ENCODE results near the gene DCC. TPM values are rescaled to one million over a fixed set of nuclear protein-coding genes. Genes with fewer than 3 reads are reported as not detected.

DCC gene
- total and polyA plus RNA-seq, 5 donors = 0.02 to 0.28 (median 0.17) TPM; not detected in 2

DNA sequence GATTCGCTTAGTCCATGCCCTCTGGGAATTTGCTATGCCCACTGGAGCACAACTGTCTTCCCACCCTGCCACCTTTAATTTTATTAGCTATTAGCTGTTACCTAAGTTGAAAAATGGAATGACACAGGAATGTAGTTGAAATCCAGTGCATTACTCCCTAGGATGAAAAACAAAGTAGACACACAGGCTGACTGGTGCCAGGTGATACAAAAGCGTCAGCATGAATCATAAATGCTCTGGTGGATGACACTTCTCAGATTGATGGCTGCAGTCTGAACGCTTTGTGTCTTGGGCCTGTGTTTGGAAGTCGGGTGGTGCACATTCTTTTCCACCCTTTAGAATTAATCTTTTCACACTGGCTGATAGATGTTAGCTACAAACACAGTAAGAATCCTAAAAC lies 802.0 kb downstream of the DCC start:
- intact Hi-C loops (cut with DNase I) = no loop called here
- 63% methylated on average over 4 of the region's 4 CpGs for WGBS

GRCh38 chr18:53147472-53147871 lies 807.5 kb downstream of the DCC start:
- no peaks in the 10 kb centered on the region for H3K27me3 ChIP-seq (ENCODE audit: control insufficient read depth, insufficient read depth)
- no peak overlapping the region for H3K4me3 ChIP-seq (ENCODE audit: low read length)
- H3K27ac ChIP-seq (ENCODE audit: low read length) = no peak overlapping the region
- no peak for DNase-seq
- H3K9me3 ChIP-seq (ENCODE audit: control insufficient read depth, low read length) = no peaks in the 10 kb centered on the region
- ATAC-seq = no peak
- intact Hi-C loops (cut with DNase I) = no loop called here
- no peaks in the 10 kb centered on the region for H3K4me1 ChIP-seq (ENCODE audit: control insufficient read depth, insufficient read depth, low read length)

More for the DNA sequence above, 802.0 kb downstream of the DCC start:
- no peak for ATAC-seq
- H3K4me1 ChIP-seq (ENCODE audit: control insufficient read depth, insufficient read depth, low read length) = no peaks in the 10 kb centered on the region
- H3K9me3 ChIP-seq (ENCODE audit: control insufficient read depth, low read length) = peaks cover 3% of the 10 kb centered on the region
- no peak overlapping the region for H3K27ac ChIP-seq (ENCODE audit: low read length)
- no peaks in the 10 kb centered on the region for H3K27me3 ChIP-seq (ENCODE audit: control insufficient read depth, insufficient read depth)
- DNase-seq = no peak
- H3K4me3 ChIP-seq (ENCODE audit: low read length) = no peak overlapping the region

DNA sequence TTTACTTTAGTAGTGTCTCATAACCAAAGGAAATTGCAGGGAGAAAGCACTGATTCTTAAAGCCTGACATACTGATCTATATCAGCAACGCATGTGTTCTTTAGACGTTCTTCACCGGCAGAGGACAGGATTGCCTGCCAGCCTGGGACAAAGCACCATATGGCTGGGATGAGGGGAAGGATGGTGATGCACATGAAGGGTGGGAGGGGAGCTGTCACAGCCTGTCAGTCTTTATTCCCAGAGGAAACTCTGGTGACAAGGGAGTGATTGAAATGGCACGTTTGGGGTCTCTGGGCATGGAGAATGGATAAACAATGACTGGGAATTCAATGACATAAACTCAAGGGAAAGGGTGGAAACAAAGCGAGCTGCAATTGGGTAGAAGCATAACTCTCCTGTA lies 808.1 kb downstream of the DCC start:
- no peak for ATAC-seq
- no peaks in the 10 kb centered on the region for H3K9me3 ChIP-seq (ENCODE audit: control insufficient read depth, low read length)
- H3K4me1 ChIP-seq (ENCODE audit: control insufficient read depth, insufficient read depth, low read length) = no peaks in the 10 kb centered on the region

GRCh38 chr18:53152476-53152875 lies 812.5 kb downstream of the DCC start:
- no peak overlapping the region for H3K27ac ChIP-seq (ENCODE audit: low read length)
- ATAC-seq (no peak), DNase-seq (no peak)
- H3K9me3 ChIP-seq (ENCODE audit: control insufficient read depth, low read length) = no peaks in the 10 kb centered on the region
- H3K4me3 ChIP-seq (ENCODE audit: low read length) = no peak overlapping the region
- 73% methylated on average over 2 of the region's 2 CpGs for WGBS
- H3K4me1 ChIP-seq (ENCODE audit: control insufficient read depth, insufficient read depth, low read length) = no peaks in the 10 kb centered on the region
- H3K27me3 ChIP-seq (ENCODE audit: control insufficient read depth, insufficient read depth) = no peaks in the 10 kb centered on the region
- intact Hi-C loops (cut with DNase I) = no loop called here

More for the DNA sequence above, 808.1 kb downstream of the DCC start:
- Histone ChIP-seq H3K27ac (ENCODE audit: low read length) (no peak overlapping the region), H3K4me3 (ENCODE audit: low read length) (no peak overlapping the region), H3K27me3 (ENCODE audit: control insufficient read depth, insufficient read depth) (no peaks in the 10 kb centered on the region)
- WGBS = 47% methylated on average over 5 of the region's 5 CpGs
- DNase-seq = no peak
- intact Hi-C loops (cut with DNase I) = no loop called here

DNA sequence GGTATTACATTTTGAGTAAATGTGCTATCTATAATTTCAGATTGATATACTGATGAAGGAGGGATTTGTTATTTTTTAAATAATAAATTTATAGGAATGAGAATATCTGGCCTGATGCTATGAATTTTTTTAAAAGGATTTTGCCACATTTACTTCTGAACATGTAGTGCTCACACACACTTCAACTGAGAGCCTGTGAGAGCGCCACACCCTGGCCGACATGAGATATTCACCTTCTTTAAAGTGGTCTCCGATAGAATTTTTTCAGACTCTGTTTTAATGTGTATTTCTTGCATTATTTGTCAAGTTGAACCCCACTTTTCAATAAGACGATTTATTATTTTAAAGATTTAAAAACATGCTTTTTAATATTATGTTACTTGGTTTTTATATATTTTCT lies 813.3 kb downstream of the DCC start:
- DNase-seq (no peak), ATAC-seq (no peak)
- Histone ChIP-seq H3K9me3 (ENCODE audit: control insufficient read depth, low read length) (no peaks in the 10 kb centered on the region), H3K27me3 (ENCODE audit: control insufficient read depth, insufficient read depth) (no peaks in the 10 kb centered on the region), H3K4me3 (ENCODE audit: low read length) (no peak overlapping the region), H3K4me1 (ENCODE audit: control insufficient read depth, insufficient read depth, low read length) (no peaks in the 10 kb centered on the region), H3K27ac (ENCODE audit: low read length) (no peak overlapping the region)
- intact Hi-C loops (cut with DNase I) = no loop called here
- 21% methylated on average over 4 of the region's 4 CpGs for WGBS

DNA sequence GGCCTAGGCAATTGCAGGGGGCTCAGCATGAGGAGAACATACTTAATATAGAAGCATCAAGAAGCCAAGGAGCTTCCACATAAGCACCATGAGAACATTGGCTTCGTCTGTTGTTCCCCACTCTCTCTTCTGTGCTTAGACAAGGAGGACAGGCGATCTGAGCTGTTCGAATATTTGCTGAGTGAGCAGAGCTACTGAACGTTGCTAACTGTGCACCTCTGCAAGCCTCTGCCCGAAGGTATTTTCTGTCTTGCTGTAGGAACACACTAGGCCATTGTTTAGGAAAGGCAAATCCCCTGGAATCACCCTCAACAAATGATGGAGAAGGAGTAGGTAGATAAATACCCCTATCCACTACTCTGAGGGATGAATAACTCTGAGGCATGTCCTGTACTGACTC lies 813.8 kb downstream of the DCC start:
- DNase-seq (no peak), ATAC-seq (no peak)
- no peaks in the 10 kb centered on the region for H3K27me3 ChIP-seq (ENCODE audit: control insufficient read depth, insufficient read depth)
- no peak overlapping the region for H3K27ac ChIP-seq (ENCODE audit: low read length)
- no peak overlapping the region for H3K4me3 ChIP-seq (ENCODE audit: low read length)
- WGBS = 72% methylated on average over 5 of the region's 5 CpGs
- no peaks in the 10 kb centered on the region for H3K4me1 ChIP-seq (ENCODE audit: control insufficient read depth, insufficient read depth, low read length)
- intact Hi-C loops (cut with DNase I) = no loop called here
- no peaks in the 10 kb centered on the region for H3K9me3 ChIP-seq (ENCODE audit: control insufficient read depth, low read length)

DNA sequence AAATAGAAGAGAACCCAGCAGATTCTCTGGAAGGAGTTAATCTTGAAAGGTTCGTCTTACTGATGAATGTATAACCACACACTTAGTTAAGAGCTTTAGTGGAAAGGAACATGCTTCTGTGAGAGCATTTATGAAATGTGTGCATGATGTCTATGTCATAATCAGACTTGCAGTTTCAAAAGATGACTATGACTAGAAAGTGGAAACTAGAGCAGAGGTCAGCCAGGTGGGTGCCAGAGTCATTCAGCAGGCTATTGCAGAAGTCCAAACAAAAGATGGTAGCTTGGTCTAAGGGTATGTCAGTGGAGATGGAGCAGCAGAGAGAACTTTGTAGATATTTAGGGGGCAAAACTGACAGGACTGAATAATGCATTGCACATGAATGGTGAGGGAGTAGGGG lies 825.8 kb downstream of the DCC start:
- ATAC-seq = no peak
- DNase-seq = no peak
- Histone ChIP-seq H3K9me3 (ENCODE audit: control insufficient read depth, low read length) (no peaks in the 10 kb centered on the region), H3K4me3 (ENCODE audit: low read length) (no peak overlapping the region), H3K4me1 (ENCODE audit: control insufficient read depth, insufficient read depth, low read length) (no peaks in the 10 kb centered on the region), H3K27ac (ENCODE audit: low read length) (no peak overlapping the region), H3K27me3 (ENCODE audit: control insufficient read depth, insufficient read depth) (no peaks in the 10 kb centered on the region)
- intact Hi-C loops (cut with DNase I) = no loop called here
- WGBS = 62% methylated on average over 1 of the region's 1 CpG

GRCh38 chr18:53169346-53169745 lies 829.3 kb downstream of the DCC start:
- no peak overlapping the region for H3K27ac ChIP-seq (ENCODE audit: low read length)
- no peak for ATAC-seq
- 76% methylated on average over 5 of the region's 5 CpGs for WGBS
- no peaks in the 10 kb centered on the region for H3K27me3 ChIP-seq (ENCODE audit: control insufficient read depth, insufficient read depth)
- H3K4me1 ChIP-seq (ENCODE audit: control insufficient read depth, insufficient read depth, low read length) = no peaks in the 10 kb centered on the region
- intact Hi-C loops (cut with DNase I) = no loop called here
- no peak overlapping the region for H3K4me3 ChIP-seq (ENCODE audit: low read length)
- no peaks in the 10 kb centered on the region for H3K9me3 ChIP-seq (ENCODE audit: control insufficient read depth, low read length)
- DNase-seq = no peak

- DNase-seq = no peak
- H3K4me1 ChIP-seq (ENCODE audit: control insufficient read depth, insufficient read depth, low read length) = no peaks in the 10 kb centered on the region
- WGBS = 43% methylated on average over 3 of the region's 3 CpGs
- H3K27me3 ChIP-seq (ENCODE audit: control insufficient read depth, insufficient read depth) = no peaks in the 10 kb centered on the region
- intact Hi-C loops (cut with DNase I) = no loop called here
- no peak overlapping the region for H3K4me3 ChIP-seq (ENCODE audit: low read length)
- H3K27ac ChIP-seq (ENCODE audit: low read length) = no peak overlapping the region
- ATAC-seq = no peak
- no peaks in the 10 kb centered on the region for H3K9me3 ChIP-seq (ENCODE audit: control insufficient read depth, low read length)
These were observed 851.6 kb downstream of the DCC start for GRCh38 chr18:53191634-53192033.

DNA sequence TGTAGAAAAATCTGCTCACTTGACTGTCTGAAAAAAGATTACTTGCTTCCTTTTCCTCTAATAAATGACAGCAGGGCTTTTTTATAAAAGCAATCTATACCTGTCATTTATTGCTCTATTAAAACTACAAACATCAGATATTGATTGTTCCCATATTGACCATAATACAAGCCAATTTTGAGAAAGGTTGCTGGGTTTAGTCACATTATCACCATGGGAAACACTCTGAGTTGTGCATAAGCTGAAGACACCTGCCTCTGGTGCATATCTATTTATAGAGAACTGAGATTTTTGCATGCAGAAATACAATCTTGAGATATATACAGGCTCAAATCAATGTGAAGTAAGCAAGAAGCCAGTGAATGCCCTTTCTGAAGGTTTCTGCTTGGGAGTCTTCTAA lies 853.9 kb downstream of the DCC start:
- H3K27ac ChIP-seq (ENCODE audit: low read length) = no peak overlapping the region
- H3K27me3 ChIP-seq (ENCODE audit: control insufficient read depth, insufficient read depth) = no peaks in the 10 kb centered on the region
- no peak for ATAC-seq
- no peaks in the 10 kb centered on the region for H3K4me1 ChIP-seq (ENCODE audit: control insufficient read depth, insufficient read depth, low read length)
- intact Hi-C loops (cut with DNase I) = no loop called here
- no peak for DNase-seq
- no peaks in the 10 kb centered on the region for H3K9me3 ChIP-seq (ENCODE audit: control insufficient read depth, low read length)
- H3K4me3 ChIP-seq (ENCODE audit: low read length) = no peak overlapping the region

DNA sequence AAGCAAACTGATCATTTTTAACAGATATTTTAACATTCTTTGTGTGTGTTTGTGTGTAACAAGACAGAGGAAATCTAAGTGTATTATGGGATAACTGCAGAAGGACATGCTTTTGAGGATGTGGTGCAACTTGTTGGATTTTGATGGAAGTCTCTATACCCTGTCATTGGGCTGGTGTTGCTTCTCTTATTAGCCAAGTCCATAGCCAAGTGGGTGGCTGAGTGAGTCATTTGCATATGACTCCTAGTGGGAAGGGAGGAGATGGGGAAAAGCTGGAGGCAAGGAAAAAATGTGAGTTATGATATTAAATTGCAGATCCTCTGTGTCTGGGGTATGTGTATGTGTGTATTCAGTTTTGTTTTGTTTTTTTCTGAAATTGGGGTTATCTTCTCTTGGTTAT lies 879.9 kb downstream of the DCC start:
- Histone ChIP-seq H3K27me3 (ENCODE audit: control insufficient read depth, insufficient read depth) (no peaks in the 10 kb centered on the region), H3K9me3 (ENCODE audit: control insufficient read depth, low read length) (no peaks in the 10 kb centered on the region), H3K4me3 (ENCODE audit: low read length) (no peak overlapping the region), H3K4me1 (ENCODE audit: control insufficient read depth, insufficient read depth, low read length) (no peaks in the 10 kb centered on the region), H3K27ac (ENCODE audit: low read length) (no peak overlapping the region)
- ATAC-seq (no peak), DNase-seq (no peak)
- intact Hi-C loops (cut with DNase I) = no loop called here

GRCh38 chr18:53224128-53224778 lies 884.3 kb downstream of the DCC start:
- Histone ChIP-seq H3K27me3 (ENCODE audit: control insufficient read depth, insufficient read depth) (no peaks in the 10 kb centered on the region), H3K4me1 (ENCODE audit: control insufficient read depth, insufficient read depth, low read length) (no peaks in the 10 kb centered on the region), H3K4me3 (ENCODE audit: low read length) (no peak overlapping the region), H3K9me3 (ENCODE audit: control insufficient read depth, low read length) (no peaks in the 10 kb centered on the region), H3K27ac (ENCODE audit: low read length) (no peak overlapping the region)
- no peak for DNase-seq
- intact Hi-C loops (cut with DNase I) = no loop called here
- WGBS = 73% methylated on average over 6 of the region's 6 CpGs
- ATAC-seq = no peak

Data from right cardiac atrium (tissue), 5 donors.